Spinal cord (tissue), 10 donors: Measurements from ENCODE around the gene HCFC2. TPM values are rescaled to one million over a fixed set of nuclear protein-coding genes. Genes with fewer than 3 reads are reported as not detected.
A peak's percentile ranks its signal among the peaks of the same experiment; 100 is the strongest.

Experiments
- DNase-seq, 6 donors: peaks; one replicate each; pipeline versions ENCODE4 v3.0.0 to v3.0.0-alpha.2; 2013 to 2015; ENCODE audit warnings: low spot score in 6 of 6, low read depth in 4 of 6
- H3K27ac ChIP-seq: one replicate; pipeline ENCODE4 v1.5.1; 2013; ENCODE audit warnings: low read depth, low read length, control low read depth
- H3K27me3 ChIP-seq: one replicate; pipeline ENCODE4 v1.6.1; 2013; ENCODE audit warnings: low read length; ENCODE audit not compliant: control insufficient read depth, insufficient read depth
- H3K36me3 ChIP-seq: one replicate; pipeline ENCODE4 v1.6.1; 2013; ENCODE audit warnings: low read length; ENCODE audit not compliant: control insufficient read depth, insufficient read depth
- H3K4me1 ChIP-seq: one replicate; pipeline ENCODE4 v1.6.1; 2013; ENCODE audit warnings: low read length; ENCODE audit not compliant: control insufficient read depth, insufficient read depth
- H3K4me3 ChIP-seq: one replicate; pipeline ENCODE4 v1.5.1; 2013; ENCODE audit warnings: low read depth, low read length, control low read depth
- H3K9me3 ChIP-seq: one replicate; pipeline ENCODE4 v1.6.1; 2013; ENCODE audit warnings: low read length; ENCODE audit not compliant: control insufficient read depth, insufficient read depth
- WGBS: methylation state at CpG from one replicate; pipeline ENCODE4 v1.1.5; 2013; ENCODE audit warnings: missing lambda C conversion rate; ENCODE audit not compliant: insufficient coverage; 5-methylcytosine and 5-hydroxymethylcytosine counted together
- polyA plus RNA-seq, 2 donors: library from polyadenylated mRNA; unstranded; fragments of 120-200 nt; gene quantifications; one replicate each; pipeline ENCODE4 v1.2.1, GENCODE V29; 2013; ENCODE audit not compliant: insufficient read length in 2 of 2
- total RNA-seq, 2 donors: library from RNA; depleted of rRNA in 1 of 2; stranded (reverse); fragments of 120-200 nt in 1 of 2; fragments of >200 nt in 1 of 2; gene quantifications; one replicate each; pipeline versions ENCODE4 v1.2.3 to v1.2.4, GENCODE V29; 2013 to 2014
- donor health status: healthy.

Gene HCFC2
- total and polyA plus RNA-seq, 4 donors, result 19.1 to 50.7 (median 29.4) TPM

- 15% methylated on average over 4 of the region's 5 CpGs for WGBS
- H3K9me3 ChIP-seq, result no peaks in the 10 kb centered on the region
- H3K4me1 ChIP-seq, result peaks cover 8% of the 10 kb centered on the region
- no peaks in the 10 kb centered on the region for H3K27me3 ChIP-seq
- H3K27ac ChIP-seq, result peak overlapping the region; percentile 36
- H3K36me3 ChIP-seq, result no peaks in the 10 kb centered on the region
- peak in 3 of 6 donors; percentile 45 to 90 (median 69) for DNase-seq
- H3K4me3 ChIP-seq, result no peak overlapping the region
Measured at GRCh38 chr12:104055686-104056388, 8.5 kb upstream of the HCFC2 start.

DNA sequence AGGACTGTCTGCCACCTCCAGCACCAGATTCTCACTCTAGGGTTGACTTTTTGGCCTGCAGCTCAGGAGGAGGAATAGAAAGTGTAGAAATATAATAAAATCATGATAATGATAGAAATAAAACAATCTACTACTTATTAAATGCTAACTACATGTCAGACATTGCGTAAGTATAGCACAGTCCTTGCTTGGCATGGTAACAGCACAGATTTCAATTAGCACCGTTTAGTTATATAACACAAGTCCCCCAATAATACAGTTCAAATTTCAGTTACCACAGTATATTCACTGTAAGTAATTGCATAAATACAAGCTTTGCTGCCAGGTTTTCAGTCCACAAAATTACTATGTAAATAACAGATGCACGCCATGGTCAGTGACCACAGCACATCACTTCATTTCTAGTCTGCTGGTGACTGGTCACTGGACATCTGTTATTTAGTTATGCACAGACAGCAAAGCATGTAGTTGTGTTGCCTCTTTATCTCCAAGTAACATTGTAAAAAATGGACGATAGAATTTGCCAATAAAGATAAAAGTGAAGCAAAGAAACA lies 7.8 kb upstream of the HCFC2 start:
- no peaks in the 10 kb centered on the region for H3K9me3 ChIP-seq
- H3K27ac ChIP-seq, result no peak overlapping the region
- H3K36me3 ChIP-seq, result no peaks in the 10 kb centered on the region
- H3K27me3 ChIP-seq, result no peaks in the 10 kb centered on the region
- WGBS, result 83% methylated on average over 1 of the region's 4 CpGs
- peaks cover 8% of the 10 kb centered on the region for H3K4me1 ChIP-seq
- H3K4me3 ChIP-seq, result no peak overlapping the region
- no peak for DNase-seq

GRCh38 chr12:104057771-104058197 lies 6.5 kb upstream of the HCFC2 start:
- Histone ChIP-seq H3K36me3 (no peaks in the 10 kb centered on the region), H3K4me1 (peaks cover 8% of the 10 kb centered on the region), H3K27me3 (no peaks in the 10 kb centered on the region), H3K4me3 (no peak overlapping the region), H3K9me3 (no peaks in the 10 kb centered on the region), H3K27ac (no peak overlapping the region)
- no peak for DNase-seq
- 0% methylated on average over 1 of the region's 1 CpG for WGBS

GRCh38 chr12:104058802-104059201 lies 5.5 kb upstream of the HCFC2 start:
- DNase-seq, result no peak
- WGBS, result 95% methylated on average over 2 of the region's 4 CpGs
- H3K27ac ChIP-seq, result no peak overlapping the region

DNA sequence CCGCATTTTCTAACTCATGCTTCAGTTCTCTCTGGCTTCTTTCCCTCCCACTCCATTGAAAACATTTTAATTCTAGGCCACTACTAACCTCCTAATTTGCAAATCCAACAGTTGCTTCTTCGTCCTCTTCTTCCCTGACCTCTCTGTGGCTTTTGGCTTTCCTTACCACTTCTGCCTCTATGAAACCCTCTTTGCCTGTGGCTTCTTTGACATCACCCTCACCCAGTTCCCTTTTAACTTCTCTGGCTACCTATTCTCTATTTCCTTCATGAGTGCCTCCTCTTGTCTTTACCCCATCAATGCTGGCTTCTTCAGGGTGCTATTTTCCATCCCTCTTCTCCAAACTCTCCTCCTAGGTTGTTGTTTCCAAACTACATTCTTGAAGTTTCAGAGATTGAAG lies 4.4 kb upstream of the HCFC2 start:
- WGBS, result 40% methylated on average over 2 of the region's 2 CpGs
- H3K27ac ChIP-seq, result no peak overlapping the region

More at GRCh38 chr12:104058802-104059201, 5.5 kb upstream of the HCFC2 start:
- Histone ChIP-seq H3K4me3 (no peak overlapping the region), H3K27me3 (no peaks in the 10 kb centered on the region), H3K4me1 (peaks cover 14% of the 10 kb centered on the region), H3K9me3 (no peaks in the 10 kb centered on the region), H3K36me3 (no peaks in the 10 kb centered on the region)

DNA sequence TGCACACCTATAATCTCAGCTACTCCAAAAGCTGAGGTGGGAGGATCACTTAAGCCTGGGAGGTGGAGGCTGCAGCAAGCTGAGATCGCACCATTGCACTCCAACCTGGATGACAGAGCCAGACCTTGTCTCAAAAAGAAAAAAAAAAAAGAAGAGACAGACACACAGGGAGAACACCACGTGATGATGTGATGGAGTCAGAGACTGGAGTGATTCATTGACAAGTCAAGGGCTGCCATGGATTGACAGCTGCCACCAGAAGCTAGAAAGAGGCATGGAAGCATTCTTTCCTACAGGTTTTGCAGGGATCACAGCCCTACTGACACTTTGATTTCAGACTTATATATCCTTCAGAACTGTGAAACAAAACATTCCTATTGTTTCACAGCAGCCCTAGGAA lies 3.5 kb upstream of the HCFC2 start:
- Histone ChIP-seq H3K4me1 (peaks cover 13% of the 10 kb centered on the region), H3K27ac (no peak overlapping the region), H3K4me3 (no peak overlapping the region), H3K36me3 (no peaks in the 10 kb centered on the region), H3K9me3 (no peaks in the 10 kb centered on the region), H3K27me3 (no peaks in the 10 kb centered on the region)
- 0% methylated on average over 1 of the region's 2 CpGs for WGBS
- no peak for DNase-seq

More for the DNA sequence above, 4.4 kb upstream of the HCFC2 start:
- Histone ChIP-seq H3K27me3 (no peaks in the 10 kb centered on the region), H3K36me3 (no peaks in the 10 kb centered on the region), H3K4me1 (peaks cover 15% of the 10 kb centered on the region), H3K4me3 (no peak overlapping the region), H3K9me3 (no peaks in the 10 kb centered on the region)
- DNase-seq, result no peak

DNA sequence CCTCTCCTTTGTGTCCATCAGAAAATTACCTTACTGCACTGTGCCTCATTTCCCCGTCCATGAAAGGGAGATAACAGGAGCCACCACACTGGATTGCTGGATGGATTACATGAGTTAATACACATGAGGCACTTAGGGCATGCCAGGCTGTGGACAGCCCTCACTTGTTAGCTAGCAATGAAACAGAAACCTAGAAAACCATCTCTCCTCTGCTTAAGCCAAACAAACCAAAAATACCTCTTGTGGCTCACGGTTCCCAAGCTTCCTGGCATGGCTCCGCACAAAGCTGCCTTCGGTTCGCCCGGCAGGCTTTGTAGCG lies 660 bp upstream of the HCFC2 start:
- Histone ChIP-seq H3K27me3 (no peaks in the 10 kb centered on the region), H3K4me3 (peak overlapping the region; percentile 86), H3K9me3 (no peaks in the 10 kb centered on the region), H3K4me1 (peaks cover 8% of the 10 kb centered on the region), H3K36me3 (peaks cover 7% of the 10 kb centered on the region), H3K27ac (peak overlapping the region; percentile 88)
- under 1% methylated on average over 6 of the region's 7 CpGs for WGBS
- DNase-seq, result no peak

- Histone ChIP-seq H3K27me3 (no peaks in the 10 kb centered on the region), H3K4me3 (peak overlapping the region; percentile 86), H3K4me1 (peaks cover 8% of the 10 kb centered on the region), H3K9me3 (no peaks in the 10 kb centered on the region), H3K36me3 (peaks cover 12% of the 10 kb centered on the region), H3K27ac (peak overlapping the region; percentile 88)
- DNase-seq, result peak in 1 of 6 donors; percentile 39
- WGBS, result under 1% methylated on average over 33 of the region's 41 CpGs
Measured at GRCh38 chr12:104064842-104065427, 604 bp downstream of the HCFC2 start.

GRCh38 chr12:104072099-104072498 lies 7.8 kb downstream of the HCFC2 start:
- peaks cover 29% of the 10 kb centered on the region for H3K36me3 ChIP-seq
- 100% methylated on average over 2 of the region's 2 CpGs for WGBS

DNA sequence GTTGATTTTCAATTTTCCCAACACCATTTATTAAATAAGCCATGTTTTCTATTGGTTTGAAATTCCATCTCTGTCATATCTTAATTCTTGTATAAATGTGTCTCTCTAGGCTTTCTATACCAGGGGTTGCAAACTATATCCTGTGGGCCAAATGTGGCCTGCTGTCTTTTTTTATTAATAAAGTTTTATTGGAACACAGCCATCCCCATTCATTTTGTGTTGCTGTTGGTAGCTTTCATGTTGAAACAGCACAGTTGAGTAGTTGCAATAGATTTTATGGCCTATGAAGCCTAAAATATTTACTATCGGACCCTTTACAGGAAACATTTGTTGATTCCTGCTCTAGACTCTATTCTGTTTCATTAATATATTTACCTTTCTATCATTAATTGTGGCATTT lies 9.4 kb downstream of the HCFC2 start:
- Histone ChIP-seq H3K9me3 (no peaks in the 10 kb centered on the region), H3K4me3 (no peak overlapping the region), H3K27me3 (no peaks in the 10 kb centered on the region), H3K27ac (no peak overlapping the region), H3K4me1 (no peaks in the 10 kb centered on the region), H3K36me3 (peaks cover 29% of the 10 kb centered on the region)
- no CpG with 5 or more reads among the region's 1 CpG for WGBS
- no peak for DNase-seq

More at GRCh38 chr12:104072099-104072498, 7.8 kb downstream of the HCFC2 start:
- Histone ChIP-seq H3K27ac (no peak overlapping the region), H3K9me3 (no peaks in the 10 kb centered on the region), H3K4me3 (no peak overlapping the region), H3K4me1 (no peaks in the 10 kb centered on the region), H3K27me3 (no peaks in the 10 kb centered on the region)
- no peak for DNase-seq
